ENCODE data around the gene FRMD8.

Gene FRMD8

DNA sequence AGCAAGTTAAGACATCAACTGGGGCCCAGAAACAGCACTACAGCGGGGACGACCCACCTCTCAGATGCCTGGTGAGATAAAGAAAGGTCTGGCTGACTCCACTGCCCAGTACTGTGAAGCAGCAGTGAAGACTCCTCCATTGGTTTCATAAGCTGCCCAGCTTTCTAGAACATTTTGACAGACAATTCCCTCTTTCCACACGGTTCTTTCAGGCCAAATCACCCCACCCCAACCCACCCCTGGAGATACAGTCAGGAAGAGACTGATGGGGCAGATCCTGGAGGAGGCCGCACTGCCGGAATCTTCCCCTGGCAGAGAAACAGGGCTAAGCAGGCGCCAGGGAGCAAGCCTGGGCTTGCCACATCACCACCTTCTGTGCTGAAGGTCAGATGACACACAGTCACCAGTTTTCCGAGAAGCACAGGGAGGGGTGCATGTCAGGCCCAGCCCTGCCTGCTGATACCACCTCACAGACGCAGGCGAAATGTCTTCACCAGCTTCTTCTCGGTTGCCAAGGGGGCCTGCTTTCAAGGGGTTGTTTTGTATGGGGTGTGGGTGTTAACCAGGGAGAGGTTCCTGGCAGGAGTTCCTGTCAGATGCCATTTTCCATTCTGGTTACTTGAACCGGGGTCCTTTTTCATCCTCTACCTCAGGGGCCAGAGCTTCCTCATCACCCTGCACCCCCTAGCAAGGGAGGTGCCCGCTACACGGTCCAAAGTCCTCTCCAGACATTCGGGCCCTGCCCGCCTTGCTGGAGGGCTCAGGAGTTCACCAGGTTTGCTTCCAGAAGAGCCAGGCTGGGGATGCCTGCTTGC lies 34.7 kb downstream of the FRMD8 start:
- H3K27ac Mint-ChIP-seq (ENCODE audit: low read depth), result peak overlapping the region; percentile 100
- peak; percentile 47 for ATAC-seq (replicated peaks; ENCODE audit: extremely low read depth, poor library complexity, severe bottlenecking)
- peaks cover 87% of the 10 kb centered on the region for H3K4me1 Mint-ChIP-seq
- peak; percentile 73 to 85 for DNase-seq (ENCODE audit: low spot score in 2 of 2)
- H3K9me3 Mint-ChIP-seq, result no peaks in the 10 kb centered on the region
- peaks cover 58% of the 10 kb centered on the region for H3K36me3 Mint-ChIP-seq (ENCODE audit: insufficient read depth)
- H3K27me3 Mint-ChIP-seq, result no peaks in the 10 kb centered on the region
- H3K4me3 Mint-ChIP-seq, result peak overlapping the region; percentile 100

DNA sequence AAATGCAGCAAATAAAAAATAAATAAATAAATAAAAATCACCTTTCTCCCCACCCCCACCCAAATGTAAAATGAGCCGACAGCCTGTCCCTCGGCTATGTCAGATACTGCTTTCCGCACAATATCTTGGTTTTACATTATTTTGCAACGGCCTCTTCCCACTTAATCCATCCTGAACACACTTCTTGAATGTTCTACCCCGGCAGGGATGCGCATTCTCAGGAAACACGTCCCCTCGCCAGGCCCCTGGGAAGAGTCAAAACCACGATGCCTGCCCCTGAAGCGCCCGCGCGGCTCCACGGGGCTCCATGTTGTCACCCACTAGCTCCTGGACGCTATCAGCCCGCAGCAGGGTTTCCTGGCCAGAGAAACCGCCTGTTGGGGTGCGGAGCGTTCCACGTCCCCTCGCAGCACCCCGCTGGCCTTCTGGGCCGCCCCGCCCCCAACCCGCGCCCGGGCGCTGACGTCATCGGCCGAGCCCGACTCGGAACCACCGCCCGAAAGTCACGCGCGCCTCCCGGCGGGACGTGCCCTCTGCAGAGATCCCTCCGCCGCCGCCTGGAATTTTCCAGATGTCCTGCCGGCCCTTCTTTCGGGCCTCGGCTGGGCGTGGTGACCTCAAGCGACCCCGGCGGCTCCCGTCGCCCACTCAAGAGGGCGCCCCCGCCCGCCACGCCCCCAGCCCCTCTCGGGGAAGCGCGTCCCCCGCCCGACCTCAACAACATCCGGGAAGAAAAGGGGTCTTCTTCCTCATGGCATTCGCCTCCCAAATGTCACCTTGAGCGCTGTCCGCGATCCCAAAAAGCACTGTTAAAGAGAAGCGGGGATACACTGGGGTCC lies 35.6 kb downstream of the FRMD8 start:
- no peaks in the 10 kb centered on the region for H3K27me3 Mint-ChIP-seq
- peak; percentile 74 to 78 for DNase-seq (ENCODE audit: low spot score in 2 of 2)
- ATAC-seq (replicated peaks; ENCODE audit: extremely low read depth, poor library complexity, severe bottlenecking), result no peak
- no peaks in the 10 kb centered on the region for H3K9me3 Mint-ChIP-seq
- peaks cover 87% of the 10 kb centered on the region for H3K4me1 Mint-ChIP-seq
- H3K4me3 Mint-ChIP-seq, result peak overlapping the region; percentile 100
- H3K36me3 Mint-ChIP-seq (ENCODE audit: insufficient read depth), result peaks cover 66% of the 10 kb centered on the region
- peak overlapping the region; percentile 100 for H3K27ac Mint-ChIP-seq (ENCODE audit: low read depth)

DNA sequence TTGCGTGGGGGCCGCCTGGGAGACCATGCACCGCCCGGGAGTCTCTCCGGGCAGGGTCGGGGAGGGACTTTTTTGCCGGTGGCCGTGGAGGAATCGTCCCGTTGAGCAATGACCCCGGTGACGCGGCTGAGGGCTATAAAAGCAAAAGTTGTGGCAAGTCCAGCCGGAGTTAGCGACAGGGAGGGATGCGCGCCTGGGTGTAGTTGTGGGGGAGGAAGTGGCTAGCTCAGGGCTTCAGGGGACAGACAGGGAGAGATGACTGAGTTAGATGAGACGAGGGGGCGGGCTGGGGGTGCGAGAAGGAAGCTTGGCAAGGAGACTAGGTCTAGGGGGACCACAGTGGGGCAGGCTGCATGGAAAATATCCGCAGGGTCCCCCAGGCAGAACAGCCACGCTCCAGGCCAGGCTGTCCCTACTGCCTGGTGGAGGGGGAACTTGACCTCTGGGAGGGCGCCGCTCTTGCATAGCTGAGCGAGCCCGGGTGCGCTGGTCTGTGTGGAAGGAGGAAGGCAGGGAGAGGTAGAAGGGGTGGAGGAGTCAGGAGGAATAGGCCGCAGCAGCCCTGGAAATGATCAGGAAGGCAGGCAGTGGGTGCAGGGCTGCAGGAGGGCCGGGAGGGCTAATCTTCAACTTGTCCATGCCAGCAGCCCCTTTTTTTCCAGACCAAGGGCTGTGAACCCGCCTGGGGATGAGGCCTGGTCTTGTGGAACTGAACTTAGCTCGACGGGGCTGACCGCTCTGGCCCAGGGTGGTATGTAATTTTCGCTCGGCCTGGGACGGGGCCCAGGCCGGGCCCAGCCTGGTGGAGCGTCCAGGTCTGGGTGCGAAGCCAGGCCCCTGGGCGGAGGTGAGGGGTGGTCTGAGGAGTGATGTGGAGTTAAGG lies 36.4 kb downstream of the FRMD8 start, which contains the start of gene NEAT1:
TSS of gene NEAT1 (plus strand) at position 166 of the 883 bp plus-strand sequence.
- no peaks in the 10 kb centered on the region for H3K9me3 Mint-ChIP-seq
- no peak for ATAC-seq (replicated peaks; ENCODE audit: extremely low read depth, poor library complexity, severe bottlenecking)

DNA sequence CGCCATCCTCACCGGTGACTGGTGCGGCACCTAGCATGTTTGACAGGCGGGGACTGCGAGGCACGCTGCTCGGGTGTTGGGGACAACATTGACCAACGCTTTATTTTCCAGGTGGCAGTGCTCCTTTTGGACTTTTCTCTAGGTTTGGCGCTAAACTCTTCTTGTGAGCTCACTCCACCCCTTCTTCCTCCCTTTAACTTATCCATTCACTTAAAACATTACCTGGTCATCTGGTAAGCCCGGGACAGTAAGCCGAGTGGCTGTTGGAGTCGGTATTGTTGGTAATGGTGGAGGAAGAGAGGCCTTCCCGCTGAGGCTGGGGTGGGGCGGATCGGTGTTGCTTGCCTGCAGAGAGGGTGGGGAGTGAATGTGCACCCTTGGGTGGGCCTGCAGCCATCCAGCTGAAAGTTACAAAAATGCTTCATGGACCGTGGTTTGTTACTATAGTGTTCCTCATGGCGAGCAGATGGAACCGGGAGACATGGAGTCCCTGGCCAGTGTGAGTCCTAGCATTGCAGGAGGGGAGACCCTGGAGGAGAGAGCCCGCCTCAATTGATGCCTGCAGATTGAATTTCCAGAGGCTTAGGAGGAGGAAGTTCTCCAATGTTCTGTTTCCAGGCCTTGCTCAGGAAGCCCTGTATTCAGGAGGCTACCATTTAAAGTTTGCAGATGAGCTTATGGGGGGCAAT lies 37.2 kb downstream of the FRMD8 start:
- H3K4me1 Mint-ChIP-seq, result peaks cover 88% of the 10 kb centered on the region
- peak overlapping the region; percentile 100 for H3K4me3 Mint-ChIP-seq
- peak overlapping the region; percentile 100 for H3K27ac Mint-ChIP-seq (ENCODE audit: low read depth)
- DNase-seq (ENCODE audit: low spot score in 2 of 2) (no peak), ATAC-seq (replicated peaks; ENCODE audit: extremely low read depth, poor library complexity, severe bottlenecking) (no peak)
- H3K36me3 Mint-ChIP-seq (ENCODE audit: insufficient read depth), result peaks cover 75% of the 10 kb centered on the region
- no peaks in the 10 kb centered on the region for H3K27me3 Mint-ChIP-seq
- no peaks in the 10 kb centered on the region for H3K9me3 Mint-ChIP-seq

More for the DNA sequence above, 36.4 kb downstream of the FRMD8 start, which contains the start of gene NEAT1:
- H3K36me3 Mint-ChIP-seq (ENCODE audit: insufficient read depth), result peaks cover 71% of the 10 kb centered on the region
- no peaks in the 10 kb centered on the region for H3K27me3 Mint-ChIP-seq
- H3K4me1 Mint-ChIP-seq, result peaks cover 87% of the 10 kb centered on the region
- peak; percentile 86 to 87 for DNase-seq (ENCODE audit: low spot score in 2 of 2)
- peak within 1 kb of the TSS; percentile 100 for H3K4me3 Mint-ChIP-seq
- peak within 1 kb of the TSS; percentile 100 for H3K27ac Mint-ChIP-seq (ENCODE audit: low read depth)

DNA sequence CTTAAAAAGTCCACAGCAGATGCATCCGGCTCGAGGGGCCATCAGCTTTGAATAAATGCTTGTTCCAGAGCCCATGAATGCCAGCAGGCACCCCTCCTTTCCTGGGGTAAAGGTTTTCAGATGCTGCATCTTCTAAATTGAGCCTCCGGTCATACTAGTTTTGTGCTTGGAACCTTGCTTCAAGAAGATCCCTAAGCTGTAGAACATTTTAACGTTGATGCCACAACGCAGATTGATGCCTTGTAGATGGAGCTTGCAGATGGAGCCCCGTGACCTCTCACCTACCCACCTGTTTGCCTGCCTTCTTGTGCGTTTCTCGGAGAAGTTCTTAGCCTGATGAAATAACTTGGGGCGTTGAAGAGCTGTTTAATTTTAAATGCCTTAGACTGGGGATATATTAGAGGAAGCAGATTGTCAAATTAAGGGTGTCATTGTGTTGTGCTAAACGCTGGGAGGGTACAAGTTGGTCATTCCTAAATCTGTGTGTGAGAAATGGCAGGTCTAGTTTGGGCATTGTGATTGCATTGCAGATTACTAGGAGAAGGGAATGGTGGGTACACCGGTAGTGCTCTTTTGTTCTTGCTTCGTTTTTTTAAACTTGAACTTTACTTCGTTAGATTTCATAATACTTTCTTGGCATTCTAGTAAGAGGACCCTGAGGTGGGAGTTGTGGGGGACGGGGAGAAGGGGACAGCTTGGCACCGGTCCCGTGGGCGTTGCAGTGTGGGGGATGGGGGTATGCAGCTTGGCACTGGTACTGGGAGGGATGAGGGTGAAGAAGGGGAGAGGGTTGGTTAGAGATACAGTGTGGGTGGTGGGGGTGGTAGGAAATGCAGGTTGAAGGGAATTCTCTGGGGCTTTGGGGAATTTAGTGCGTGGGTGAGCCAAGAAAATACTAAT lies 38.0 kb downstream of the FRMD8 start:
- ATAC-seq (replicated peaks; ENCODE audit: extremely low read depth, poor library complexity, severe bottlenecking), result no peak
- H3K9me3 Mint-ChIP-seq, result no peaks in the 10 kb centered on the region
- no peaks in the 10 kb centered on the region for H3K27me3 Mint-ChIP-seq
- H3K4me3 Mint-ChIP-seq, result peak overlapping the region; percentile 100
- H3K27ac Mint-ChIP-seq (ENCODE audit: low read depth), result peak overlapping the region; percentile 100
- peaks cover 70% of the 10 kb centered on the region for H3K36me3 Mint-ChIP-seq (ENCODE audit: insufficient read depth)
- peaks cover 85% of the 10 kb centered on the region for H3K4me1 Mint-ChIP-seq
- peak in 1 of 2 donors; percentile 49 for DNase-seq (ENCODE audit: low spot score in 2 of 2)

DNA sequence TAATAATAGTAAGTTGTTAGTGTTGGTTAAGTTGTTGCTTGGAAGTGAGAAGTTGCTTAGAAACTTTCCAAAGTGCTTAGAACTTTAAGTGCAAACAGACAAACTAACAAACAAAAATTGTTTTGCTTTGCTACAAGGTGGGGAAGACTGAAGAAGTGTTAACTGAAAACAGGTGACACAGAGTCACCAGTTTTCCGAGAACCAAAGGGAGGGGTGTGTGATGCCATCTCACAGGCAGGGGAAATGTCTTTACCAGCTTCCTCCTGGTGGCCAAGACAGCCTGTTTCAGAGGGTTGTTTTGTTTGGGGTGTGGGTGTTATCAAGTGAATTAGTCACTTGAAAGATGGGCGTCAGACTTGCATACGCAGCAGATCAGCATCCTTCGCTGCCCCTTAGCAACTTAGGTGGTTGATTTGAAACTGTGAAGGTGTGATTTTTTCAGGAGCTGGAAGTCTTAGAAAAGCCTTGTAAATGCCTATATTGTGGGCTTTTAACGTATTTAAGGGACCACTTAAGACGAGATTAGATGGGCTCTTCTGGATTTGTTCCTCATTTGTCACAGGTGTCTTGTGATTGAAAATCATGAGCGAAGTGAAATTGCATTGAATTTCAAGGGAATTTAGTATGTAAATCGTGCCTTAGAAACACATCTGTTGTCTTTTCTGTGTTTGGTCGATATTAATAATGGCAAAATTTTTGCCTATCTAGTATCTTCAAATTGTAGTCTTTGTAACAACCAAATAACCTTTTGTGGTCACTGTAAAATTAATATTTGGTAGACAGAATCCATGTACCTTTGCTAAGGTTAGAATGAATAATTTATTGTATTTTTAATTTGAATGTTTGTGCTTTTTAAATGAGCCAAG lies 38.9 kb downstream of the FRMD8 start:
- ATAC-seq (replicated peaks; ENCODE audit: extremely low read depth, poor library complexity, severe bottlenecking) (peak; percentile 65), DNase-seq (ENCODE audit: low spot score in 2 of 2) (peak in 1 of 2 donors; percentile 91)
- H3K4me1 Mint-ChIP-seq, result peaks cover 85% of the 10 kb centered on the region
- peak overlapping the region; percentile 100 for H3K4me3 Mint-ChIP-seq
- no peaks in the 10 kb centered on the region for H3K27me3 Mint-ChIP-seq
- H3K9me3 Mint-ChIP-seq, result no peaks in the 10 kb centered on the region
- H3K36me3 Mint-ChIP-seq (ENCODE audit: insufficient read depth), result peaks cover 76% of the 10 kb centered on the region
- H3K27ac Mint-ChIP-seq (ENCODE audit: low read depth), result peak overlapping the region; percentile 100

DNA sequence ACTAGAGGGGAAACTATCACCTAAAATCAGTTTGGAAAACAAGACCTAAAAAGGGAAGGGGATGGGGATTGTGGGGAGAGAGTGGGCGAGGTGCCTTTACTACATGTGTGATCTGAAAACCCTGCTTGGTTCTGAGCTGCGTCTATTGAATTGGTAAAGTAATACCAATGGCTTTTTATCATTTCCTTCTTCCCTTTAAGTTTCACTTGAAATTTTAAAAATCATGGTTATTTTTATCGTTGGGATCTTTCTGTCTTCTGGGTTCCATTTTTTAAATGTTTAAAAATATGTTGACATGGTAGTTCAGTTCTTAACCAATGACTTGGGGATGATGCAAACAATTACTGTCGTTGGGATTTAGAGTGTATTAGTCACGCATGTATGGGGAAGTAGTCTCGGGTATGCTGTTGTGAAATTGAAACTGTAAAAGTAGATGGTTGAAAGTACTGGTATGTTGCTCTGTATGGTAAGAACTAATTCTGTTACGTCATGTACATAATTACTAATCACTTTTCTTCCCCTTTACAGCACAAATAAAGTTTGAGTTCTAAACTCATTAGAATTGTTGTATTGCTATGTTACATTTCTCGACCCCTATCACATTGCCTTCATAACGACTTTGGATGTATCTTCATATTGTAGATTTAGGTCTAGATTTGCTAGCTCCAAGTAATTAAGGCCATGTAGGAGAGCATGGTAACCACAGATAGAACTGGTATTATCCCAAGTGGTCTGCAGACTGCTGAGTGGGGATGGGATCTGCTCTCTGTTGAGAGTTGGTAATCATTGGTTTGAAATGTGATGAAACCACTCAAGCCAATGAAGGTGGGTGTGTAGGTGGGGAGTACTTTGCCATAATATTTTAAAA lies 39.8 kb downstream of the FRMD8 start:
- Mint-ChIP-seq H3K4me1 (peaks cover 85% of the 10 kb centered on the region), H3K9me3 (no peaks in the 10 kb centered on the region), H3K4me3 (peak overlapping the region; percentile 100), H3K27ac (ENCODE audit: low read depth) (peak overlapping the region; percentile 100), H3K36me3 (ENCODE audit: insufficient read depth) (peaks cover 76% of the 10 kb centered on the region), H3K27me3 (no peaks in the 10 kb centered on the region)
- DNase-seq (ENCODE audit: low spot score in 2 of 2) (no peak), ATAC-seq (replicated peaks; ENCODE audit: extremely low read depth, poor library complexity, severe bottlenecking) (peak; percentile 41)

DNA sequence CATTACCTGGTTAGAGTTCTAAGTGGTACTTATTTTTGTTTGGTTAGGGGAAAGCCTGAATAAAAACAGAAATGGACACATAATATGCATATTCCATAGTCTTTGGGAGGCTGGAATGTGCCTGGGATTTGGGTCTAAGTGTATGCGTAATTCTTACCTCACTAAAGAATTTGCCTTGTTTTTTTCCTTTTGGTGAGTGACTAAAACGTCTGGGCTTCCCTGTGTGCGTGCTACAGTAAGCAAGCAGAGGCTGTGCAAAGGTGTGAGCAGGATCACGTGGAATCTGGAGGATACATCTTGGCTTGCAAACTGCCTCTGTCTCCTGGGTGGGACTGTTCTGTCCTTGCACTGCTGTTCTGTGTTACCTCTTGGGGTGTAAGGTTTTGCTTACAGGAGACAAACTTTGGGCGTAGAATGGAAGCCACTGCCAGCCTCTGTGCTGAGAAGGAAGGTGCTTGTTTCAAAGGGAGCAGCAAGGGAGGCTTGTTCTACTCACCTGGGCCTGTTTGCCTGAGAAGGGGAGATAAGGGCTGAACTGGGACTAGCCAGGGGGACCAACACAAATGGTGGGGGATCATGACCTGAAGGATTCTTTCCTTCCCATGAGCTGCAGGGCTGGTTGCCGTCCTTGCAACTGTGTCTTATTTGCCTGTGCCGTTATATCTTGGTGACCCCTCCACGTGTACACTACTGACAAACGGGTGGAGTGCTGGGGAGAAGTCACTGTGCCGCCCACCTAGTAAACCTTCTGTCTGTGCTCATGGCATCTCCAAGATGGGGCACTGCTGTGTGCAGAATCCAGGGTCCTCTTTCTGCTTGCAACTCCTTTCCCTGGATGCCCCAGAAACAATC lies 40.6 kb downstream of the FRMD8 start:
- H3K36me3 Mint-ChIP-seq (ENCODE audit: insufficient read depth), result peaks cover 69% of the 10 kb centered on the region
- DNase-seq (ENCODE audit: low spot score in 2 of 2) (no peak), ATAC-seq (replicated peaks; ENCODE audit: extremely low read depth, poor library complexity, severe bottlenecking) (no peak)
- H3K4me1 Mint-ChIP-seq, result peaks cover 85% of the 10 kb centered on the region
- no peaks in the 10 kb centered on the region for H3K27me3 Mint-ChIP-seq
- H3K4me3 Mint-ChIP-seq, result peak overlapping the region; percentile 100
- H3K9me3 Mint-ChIP-seq, result no peaks in the 10 kb centered on the region
- H3K27ac Mint-ChIP-seq (ENCODE audit: low read depth), result peak overlapping the region; percentile 100
